Effector CD4-positive, alpha-beta T cell (primary cell): ENCODE data around the gene SH3BGRL3.
"Not testable (repeated sequence)": the region's sequence is repeated elsewhere in the genome, so short reads cannot be mapped to it uniquely, and the experiment has no call there.

Experiments used
- DNase-seq: peaks from one replicate; pipeline ENCODE4 v3.0.0-alpha.2; 2020

The SH3BGRL3 gene

GRCh38 chr1:26291939-26292338 is 12.1 kb downstream of the SH3BGRL3 start:
- DNase-seq: no peak

- DNase-seq: not testable (repeated sequence)
These were observed 12.8 kb downstream of the SH3BGRL3 start for GRCh38 chr1:26292735-26293134.

GRCh38 chr1:26293911-26294463 is 14.1 kb downstream of the SH3BGRL3 start:
- no peak for DNase-seq

- DNase-seq: no peak
These were observed 15.6 kb downstream of the SH3BGRL3 start for GRCh38 chr1:26295194-26296138.

- DNase-seq: no peak
These were observed 16.6 kb downstream of the SH3BGRL3 start for GRCh38 chr1:26296340-26297056.

GRCh38 chr1:26297057-26297790 is 17.3 kb downstream of the SH3BGRL3 start:
- DNase-seq: no peak

- DNase-seq: no peak
These were observed 17.9 kb downstream of the SH3BGRL3 start for GRCh38 chr1:26297791-26298124.

- no peak for DNase-seq
These were observed 20.8 kb downstream of the SH3BGRL3 start for GRCh38 chr1:26300578-26301275.

GRCh38 chr1:26302733-26303405 is 23.0 kb downstream of the SH3BGRL3 start:
- no peak for DNase-seq

- no peak for DNase-seq
These were observed 25.9 kb downstream of the SH3BGRL3 start for GRCh38 chr1:26305667-26306289.

- peak; percentile 92 for DNase-seq
These were observed 26.7 kb downstream of the SH3BGRL3 start, which contains the start of gene UBXN11 for GRCh38 chr1:26306290-26307229. Gene UBXN11, minus strand, starts transcription at chr1:26306636. Its CDS starts 3,753 bp downstream, at chr1:26302883.

- no peak for DNase-seq
These were observed 27.5 kb downstream of the SH3BGRL3 start for GRCh38 chr1:26307363-26307781.

- not testable (repeated sequence) for DNase-seq
These were observed 28.3 kb downstream of the SH3BGRL3 start for GRCh38 chr1:26307966-26308899.

GRCh38 chr1:26314501-26314900 is 34.6 kb downstream of the SH3BGRL3 start:
- DNase-seq: no peak

- no peak for DNase-seq
These were observed 36.3 kb downstream of the SH3BGRL3 start for GRCh38 chr1:26315874-26316850.

GRCh38 chr1:26317146-26317545 is 37.3 kb downstream of the SH3BGRL3 start:
- DNase-seq: no peak

GRCh38 chr1:26317612-26318337 is 37.9 kb downstream of the SH3BGRL3 start, which contains the start of gene CD52:
Gene CD52, plus strand, starts transcription at chr1:26317958. Its CDS starts 60 bp downstream, at chr1:26318018.
- peak; percentile 69 for DNase-seq
